Skeletal muscle tissue (tissue), 4 donors: ENCODE measurements around the gene SPATA4. TPM values are rescaled to one million over a fixed set of nuclear protein-coding genes. Genes with fewer than 3 reads are reported as not detected.

Experiments
- H3K27ac ChIP-seq: one replicate; pipeline ENCODE4 v1.7.0; 2013; ENCODE audit warnings: mild to moderate bottlenecking, low read depth, low read length, inconsistent platforms
- H3K27me3 ChIP-seq, 3 donors: one replicate each; pipeline ENCODE4 v1.7.0; 2013; ENCODE audit warnings: low read length in 3 of 3; ENCODE audit not compliant: control insufficient read depth in 3 of 3, insufficient read depth in 3 of 3
- H3K36me3 ChIP-seq, 3 donors: one replicate each; pipeline ENCODE4 v1.7.0; 2013; ENCODE audit warnings: low read length in 3 of 3; ENCODE audit not compliant: control insufficient read depth in 3 of 3, insufficient read depth in 3 of 3
- H3K4me1 ChIP-seq, 3 donors: one replicate each; pipeline ENCODE4 v1.7.0; 2013; ENCODE audit warnings: low read length in 3 of 3, mild to moderate bottlenecking in 3 of 3; ENCODE audit not compliant: control insufficient read depth in 3 of 3, insufficient read depth in 3 of 3
- H3K4me3 ChIP-seq, 3 donors: one replicate each; pipeline ENCODE4 v1.7.0; 2013; ENCODE audit warnings: low read length in 3 of 3
- H3K9ac ChIP-seq, 3 donors: one replicate each; pipeline ENCODE4 v1.7.0; 2013; ENCODE audit warnings: low read length in 3 of 3, mild to moderate bottlenecking in 3 of 3, moderate library complexity in 2 of 3, low read depth in 1 of 3
- H3K9me3 ChIP-seq, 3 donors: one replicate each; pipeline ENCODE4 v1.7.0; 2013; ENCODE audit warnings: low read length in 3 of 3; ENCODE audit not compliant: control insufficient read depth in 3 of 3
- total RNA-seq: library from RNA; depleted of rRNA; stranded (reverse); fragments of >200 nt; gene quantifications from one replicate; pipeline ENCODE4 v1.2.3, GENCODE V29; 2014
- donor health status: Osteomylitis.

Gene SPATA4
- total RNA-seq, 1 donor from 2014 or later = 0.52 TPM

GRCh38 chr4:176156656-176157055 lies 38.7 kb downstream of the SPATA4 start:
- Histone ChIP-seq H3K4me3 (no peak overlapping the region), H3K36me3 (no peaks in the 10 kb centered on the region), H3K9me3 (no peaks in the 10 kb centered on the region), H3K9ac (peak overlapping the region in 1 of 3 donors; percentile 18), H3K4me1 (peaks cover 0 to 8% (median 2%) of the 10 kb centered on the region in 3 donors), H3K27ac (peak overlapping the region; percentile 57), H3K27me3 (no peaks in the 10 kb centered on the region)

GRCh38 chr4:176153124-176153523 lies 42.3 kb downstream of the SPATA4 start:
- Histone ChIP-seq H3K4me1 (peaks cover 0 to 8% (median 2%) of the 10 kb centered on the region in 3 donors), H3K9ac (no peak overlapping the region), H3K9me3 (no peaks in the 10 kb centered on the region), H3K27ac (no peak overlapping the region), H3K27me3 (no peaks in the 10 kb centered on the region), H3K36me3 (no peaks in the 10 kb centered on the region), H3K4me3 (no peak overlapping the region)

- H3K27ac ChIP-seq = peak overlapping the region; percentile 10
- H3K27me3 ChIP-seq = no peaks in the 10 kb centered on the region
- no peak overlapping the region for H3K4me3 ChIP-seq
- no peaks in the 10 kb centered on the region for H3K4me1 ChIP-seq
- no peaks in the 10 kb centered on the region for H3K9me3 ChIP-seq
- H3K36me3 ChIP-seq = no peaks in the 10 kb centered on the region
- H3K9ac ChIP-seq = peak overlapping the region in 1 of 3 donors; percentile 28
Measured at GRCh38 chr4:176150704-176151103, 44.7 kb downstream of the SPATA4 start.

- no peak overlapping the region for H3K27ac ChIP-seq
- H3K36me3 ChIP-seq = no peaks in the 10 kb centered on the region
- no peak overlapping the region for H3K9ac ChIP-seq
- H3K4me1 ChIP-seq = no peaks in the 10 kb centered on the region
- H3K27me3 ChIP-seq = no peaks in the 10 kb centered on the region
- no peak overlapping the region for H3K4me3 ChIP-seq
- H3K9me3 ChIP-seq = no peaks in the 10 kb centered on the region
Measured at GRCh38 chr4:176150356-176150682, 45.1 kb downstream of the SPATA4 start.

GRCh38 chr4:176149680-176150355 lies 45.6 kb downstream of the SPATA4 start:
- H3K9me3 ChIP-seq = no peaks in the 10 kb centered on the region
- H3K4me3 ChIP-seq = no peak overlapping the region
- no peaks in the 10 kb centered on the region for H3K36me3 ChIP-seq
- H3K9ac ChIP-seq = no peak overlapping the region
- no peak overlapping the region for H3K27ac ChIP-seq
- H3K27me3 ChIP-seq = no peaks in the 10 kb centered on the region
- H3K4me1 ChIP-seq = no peaks in the 10 kb centered on the region

GRCh38 chr4:176142253-176142652 lies 53.1 kb downstream of the SPATA4 start:
- Histone ChIP-seq H3K9ac (no peak overlapping the region), H3K4me3 (no peak overlapping the region), H3K4me1 (no peaks in the 10 kb centered on the region), H3K9me3 (no peaks in the 10 kb centered on the region), H3K27me3 (no peaks in the 10 kb centered on the region), H3K36me3 (no peaks in the 10 kb centered on the region), H3K27ac (no peak overlapping the region)

GRCh38 chr4:176139518-176139917 lies 55.9 kb downstream of the SPATA4 start:
- H3K27me3 ChIP-seq = no peaks in the 10 kb centered on the region
- H3K36me3 ChIP-seq = no peaks in the 10 kb centered on the region
- H3K4me1 ChIP-seq = no peaks in the 10 kb centered on the region
- H3K9me3 ChIP-seq = no peaks in the 10 kb centered on the region
- no peak overlapping the region for H3K27ac ChIP-seq
- H3K4me3 ChIP-seq = no peak overlapping the region
- H3K9ac ChIP-seq = no peak overlapping the region

- no peak overlapping the region for H3K27ac ChIP-seq
- no peaks in the 10 kb centered on the region for H3K36me3 ChIP-seq
- no peak overlapping the region for H3K9ac ChIP-seq
- H3K27me3 ChIP-seq = no peaks in the 10 kb centered on the region
- H3K4me1 ChIP-seq = no peaks in the 10 kb centered on the region
- no peaks in the 10 kb centered on the region for H3K9me3 ChIP-seq
- H3K4me3 ChIP-seq = no peak overlapping the region
Measured at GRCh38 chr4:176137631-176138030, 57.8 kb downstream of the SPATA4 start.

GRCh38 chr4:176134670-176135069 lies 60.7 kb downstream of the SPATA4 start:
- Histone ChIP-seq H3K4me1 (no peaks in the 10 kb centered on the region), H3K36me3 (no peaks in the 10 kb centered on the region), H3K9ac (no peak overlapping the region), H3K27ac (no peak overlapping the region), H3K4me3 (no peak overlapping the region), H3K27me3 (no peaks in the 10 kb centered on the region), H3K9me3 (no peaks in the 10 kb centered on the region)
